Parathyroid adenoma (tissue), 2 donors: Measurements from ENCODE around the gene ROBO3.

Experiments
- H2AFZ ChIP-seq: fragments of 300-600 bp; sonication (generic); one replicate; pipeline ENCODE4 v1.7.0; 2017; ENCODE audit warnings: antibody characterized with exemption, mild to moderate bottlenecking
- H3K27ac ChIP-seq: fragments of 300-600 bp; sonication (generic); one replicate; pipeline ENCODE4 v1.7.0; 2017
- H3K27me3 ChIP-seq: fragments of 300-600 bp; sonication (generic); one replicate; pipeline ENCODE4 v1.7.0; 2017; ENCODE audit warnings: low read length; ENCODE audit not compliant: control insufficient read depth, insufficient read depth
- H3K36me3 ChIP-seq: fragments of 300-600 bp; sonication (generic); one replicate; pipeline ENCODE4 v1.7.0; 2017; ENCODE audit warnings: low read length; ENCODE audit not compliant: control insufficient read depth, insufficient read depth
- H3K4me1 ChIP-seq: fragments of 300-600 bp; sonication (generic); one replicate; pipeline ENCODE4 v1.7.0; 2017; ENCODE audit warnings: control low read depth
- H3K4me2 ChIP-seq: fragments of 300-600 bp; sonication (generic); one replicate; pipeline ENCODE4 v1.7.0; 2017; ENCODE audit warnings: low read length
- H3K4me3 ChIP-seq: fragments of 300-600 bp; sonication (generic); one replicate; pipeline ENCODE4 v1.7.0; 2017; ENCODE audit warnings: low read depth, low read length
- H3K79me2 ChIP-seq: fragments of 300-600 bp; sonication (generic); one replicate; pipeline ENCODE4 v1.7.0; 2017; ENCODE audit warnings: control low read depth
- H3K9ac ChIP-seq: fragments of 300-600 bp; sonication (generic); one replicate; pipeline ENCODE4 v1.7.0; 2017; ENCODE audit warnings: mild to moderate bottlenecking
- H3K9me3 ChIP-seq: fragments of 300-600 bp; sonication (generic); one replicate; pipeline ENCODE4 v1.7.0; 2017; ENCODE audit warnings: low read length; ENCODE audit not compliant: control insufficient read depth
- CTCF ChIP-seq: fragments of 300-600 bp; sonication (generic); IDR thresholded peaks from one replicate; pipeline ENCODE4 v1.7.0; 2017; ENCODE audit warnings: antibody characterized with exemption, mild to moderate bottlenecking
- donor health status: primary hyperparathyroidism.

Gene ROBO3

GRCh38 chr11:124896821-124897391, 31.7 kb downstream of the ROBO3 start:
- Histone ChIP-seq H3K9ac (no peak overlapping the region), H3K27ac (peak overlapping the region; percentile 60), H3K4me3 (peak overlapping the region; percentile 40), H2AFZ (no peak overlapping the region), H3K79me2 (no peaks in the 10 kb centered on the region), H3K4me2 (peak overlapping the region; percentile 17), H3K27me3 (no peaks in the 10 kb centered on the region), H3K4me1 (no peaks in the 10 kb centered on the region), H3K9me3 (no peaks in the 10 kb centered on the region), H3K36me3 (no peaks in the 10 kb centered on the region)
- no peak for TF ChIP-seq CTCF

GRCh38 chr11:124897674-124898262, 32.5 kb downstream of the ROBO3 start, which contains the start of gene ROBO4:
TSS of gene ROBO4 (minus strand) at chr11:124897865. CDS start at chr11:124897795, 70 bp downstream.
- Histone ChIP-seq H2AFZ (no peak within 1 kb of the TSS), H3K27me3 (no peaks in the 10 kb centered on the region), H3K36me3 (no peaks in the 10 kb centered on the region), H3K9ac (no peak within 1 kb of the TSS), H3K4me3 (peak within 1 kb of the TSS; percentile 40), H3K4me2 (peak within 1 kb of the TSS; percentile 17), H3K9me3 (no peaks in the 10 kb centered on the region), H3K27ac (peak within 1 kb of the TSS; percentile 84), H3K79me2 (no peaks in the 10 kb centered on the region), H3K4me1 (no peaks in the 10 kb centered on the region)
- TF ChIP-seq CTCF: no peak

- Histone ChIP-seq H3K27ac (peak overlapping the region; percentile 84), H3K9ac (no peak overlapping the region), H3K27me3 (no peaks in the 10 kb centered on the region)
Observed at GRCh38 chr11:124898263-124898680, 33.0 kb downstream of the ROBO3 start.

GRCh38 chr11:124898711-124899110, 33.5 kb downstream of the ROBO3 start:
- Histone ChIP-seq H2AFZ (no peak overlapping the region), H3K9ac (no peak overlapping the region), H3K27ac (peak overlapping the region; percentile 84), H3K27me3 (no peaks in the 10 kb centered on the region), H3K36me3 (no peaks in the 10 kb centered on the region), H3K4me3 (no peak overlapping the region), H3K4me2 (no peak overlapping the region), H3K79me2 (no peaks in the 10 kb centered on the region), H3K9me3 (no peaks in the 10 kb centered on the region), H3K4me1 (no peaks in the 10 kb centered on the region)
- TF ChIP-seq CTCF: no peak

More at GRCh38 chr11:124898263-124898680, 33.0 kb downstream of the ROBO3 start:
- Histone ChIP-seq H3K79me2 (no peaks in the 10 kb centered on the region), H3K4me1 (no peaks in the 10 kb centered on the region), H3K36me3 (no peaks in the 10 kb centered on the region), H3K4me2 (no peak overlapping the region), H3K9me3 (no peaks in the 10 kb centered on the region), H2AFZ (no peak overlapping the region), H3K4me3 (no peak overlapping the region)
- TF ChIP-seq CTCF: no peak
